Right atrium auricular region (tissue), 2 donors: ENCODE measurements around the gene PLPP4. TPM values are rescaled to one million over a fixed set of nuclear protein-coding genes. Genes with fewer than 3 reads are reported as not detected.

Experiments
- DNase-seq: peaks from one replicate; pipeline ENCODE4 v3.0.0-alpha.2; 2019; ENCODE audit warnings: low spot score
- H3K27ac ChIP-seq, 2 donors: fragments of 200-600 bp; sonication (generic); 1 replicate in 1 of 2; 2 replicates in 1 of 2; pipeline ENCODE4 v1.5.1; 2016 to 2019
- H3K27me3 ChIP-seq, 2 donors: fragments of 200-600 bp; sonication (generic); one replicate each; pipeline versions ENCODE4 v1.5.1 to v1.6.0; 2017 to 2019
- H3K36me3 ChIP-seq: fragments of 200-600 bp; sonication (generic); one replicate; pipeline ENCODE4 v1.5.1; 2016
- H3K4me1 ChIP-seq, 2 donors: fragments of 200-600 bp; sonication (generic); one replicate each; pipeline versions ENCODE4 v1.5.1 to v1.6.0; 2017 to 2019
- H3K4me3 ChIP-seq, 2 donors: fragments of 200-600 bp; sonication (generic); 1 replicate in 1 of 2; 2 replicates in 1 of 2; pipeline ENCODE4 v1.5.1; 2017 to 2019; ENCODE audit warnings: mild to moderate bottlenecking in 1 of 2, moderate library complexity in 1 of 2
- H3K9me3 ChIP-seq, 2 donors: fragments of 200-600 bp; sonication (generic); one replicate each; pipeline ENCODE4 v1.5.1; 2019
- total RNA-seq, 2 donors: library from RNA; depleted of rRNA; stranded (reverse); fragments of >200 nt; gene quantifications; one replicate each; pipeline ENCODE4 v1.1.0, GENCODE V29; 2016
- TF ChIP-seq, protein P1 (sequence below), 2 donors: fragments of 200-600 bp; sonication (generic); IDR thresholded peaks; one replicate each; pipeline ENCODE4 v1.5.1; 2019; ENCODE audit warnings: antibody characterized with exemption in 2 of 2

PLPP4 gene
- total RNA-seq, 2 donors from 2014 or later = not detected

DNA sequence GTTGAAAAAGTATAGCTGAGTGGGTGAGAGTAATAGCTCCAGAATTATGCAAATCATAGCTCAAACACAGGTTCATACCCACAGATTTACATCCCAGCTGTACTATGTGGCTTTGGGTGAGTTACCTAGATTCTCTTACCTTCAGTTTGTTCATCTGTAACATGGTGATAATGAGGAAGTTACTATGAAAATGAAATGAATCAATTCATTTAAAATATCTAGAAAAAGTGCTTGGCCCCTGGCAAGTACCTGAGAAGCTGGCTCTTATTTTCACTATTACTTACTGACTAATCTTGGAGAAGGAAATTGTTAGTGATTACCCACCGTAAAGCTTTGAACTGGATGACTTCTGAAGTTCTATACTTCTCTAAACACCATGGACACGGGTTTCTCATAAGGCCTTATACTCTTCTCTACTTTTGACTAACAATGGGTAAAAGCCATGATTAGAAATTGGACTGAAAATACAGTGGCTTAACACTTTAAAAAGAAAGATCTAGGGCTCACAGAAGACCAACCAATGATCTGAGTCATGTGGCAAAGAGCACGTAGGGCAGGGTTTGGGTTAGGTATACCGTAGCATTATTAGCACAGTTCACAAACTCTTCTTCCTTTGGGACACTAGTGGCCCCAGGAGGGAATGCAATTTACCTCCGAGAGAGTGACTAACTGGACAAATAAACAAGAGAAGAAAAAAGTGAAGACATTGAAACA lies 149.2 kb downstream of the PLPP4 start:
- no peak overlapping the region for H3K27ac ChIP-seq
- no peaks in the 10 kb centered on the region for H3K9me3 ChIP-seq
- H3K4me1 ChIP-seq = no peaks in the 10 kb centered on the region
- H3K27me3 ChIP-seq = no peaks in the 10 kb centered on the region
- no peak for DNase-seq
- TF ChIP-seq, protein P1, sequence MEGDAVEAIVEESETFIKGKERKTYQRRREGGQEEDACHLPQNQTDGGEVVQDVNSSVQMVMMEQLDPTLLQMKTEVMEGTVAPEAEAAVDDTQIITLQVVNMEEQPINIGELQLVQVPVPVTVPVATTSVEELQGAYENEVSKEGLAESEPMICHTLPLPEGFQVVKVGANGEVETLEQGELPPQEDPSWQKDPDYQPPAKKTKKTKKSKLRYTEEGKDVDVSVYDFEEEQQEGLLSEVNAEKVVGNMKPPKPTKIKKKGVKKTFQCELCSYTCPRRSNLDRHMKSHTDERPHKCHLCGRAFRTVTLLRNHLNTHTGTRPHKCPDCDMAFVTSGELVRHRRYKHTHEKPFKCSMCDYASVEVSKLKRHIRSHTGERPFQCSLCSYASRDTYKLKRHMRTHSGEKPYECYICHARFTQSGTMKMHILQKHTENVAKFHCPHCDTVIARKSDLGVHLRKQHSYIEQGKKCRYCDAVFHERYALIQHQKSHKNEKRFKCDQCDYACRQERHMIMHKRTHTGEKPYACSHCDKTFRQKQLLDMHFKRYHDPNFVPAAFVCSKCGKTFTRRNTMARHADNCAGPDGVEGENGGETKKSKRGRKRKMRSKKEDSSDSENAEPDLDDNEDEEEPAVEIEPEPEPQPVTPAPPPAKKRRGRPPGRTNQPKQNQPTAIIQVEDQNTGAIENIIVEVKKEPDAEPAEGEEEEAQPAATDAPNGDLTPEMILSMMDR (IDR thresholded peaks at IDR 0.05) = no peak
- no peak overlapping the region for H3K4me3 ChIP-seq
- H3K36me3 ChIP-seq = no peaks in the 10 kb centered on the region

DNA sequence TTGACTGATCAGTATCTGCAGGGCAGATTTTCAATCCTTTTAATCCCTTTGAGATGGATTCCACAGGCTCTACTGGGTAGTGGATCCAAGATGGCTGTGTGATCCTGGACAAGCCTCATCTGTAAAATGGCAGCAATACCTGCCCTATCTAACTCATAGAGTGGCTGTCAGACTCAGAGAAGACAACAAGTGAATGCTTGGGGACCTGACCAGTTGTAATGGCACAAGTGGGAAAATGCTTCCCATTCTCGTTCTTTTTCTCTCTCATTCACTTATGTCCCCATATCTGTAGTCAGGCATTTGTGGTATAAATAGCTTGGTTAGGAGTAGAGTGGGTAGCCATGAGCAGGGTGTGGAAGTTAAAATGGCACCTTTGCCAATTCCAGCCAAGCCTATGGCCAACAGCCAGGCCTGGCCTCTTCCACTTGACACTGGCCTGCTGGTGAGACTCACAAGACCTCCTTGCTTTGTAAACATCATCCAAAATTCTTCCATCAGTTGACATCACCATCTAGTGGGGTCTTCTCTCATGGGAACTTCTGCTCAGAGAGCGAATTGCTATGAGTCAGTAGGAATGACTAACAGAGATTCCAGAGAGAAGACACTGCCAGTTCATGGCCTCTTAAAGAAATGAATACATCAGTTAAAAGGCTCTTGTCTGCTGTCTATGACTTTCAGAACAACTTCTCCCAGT lies 150.1 kb downstream of the PLPP4 start:
- Histone ChIP-seq H3K36me3 (no peaks in the 10 kb centered on the region), H3K27ac (no peak overlapping the region), H3K9me3 (no peaks in the 10 kb centered on the region), H3K4me3 (no peak overlapping the region), H3K4me1 (no peaks in the 10 kb centered on the region), H3K27me3 (no peaks in the 10 kb centered on the region)
- no peak for DNase-seq
- TF ChIP-seq, protein P1 (IDR thresholded peaks at IDR 0.05) = no peak

DNA sequence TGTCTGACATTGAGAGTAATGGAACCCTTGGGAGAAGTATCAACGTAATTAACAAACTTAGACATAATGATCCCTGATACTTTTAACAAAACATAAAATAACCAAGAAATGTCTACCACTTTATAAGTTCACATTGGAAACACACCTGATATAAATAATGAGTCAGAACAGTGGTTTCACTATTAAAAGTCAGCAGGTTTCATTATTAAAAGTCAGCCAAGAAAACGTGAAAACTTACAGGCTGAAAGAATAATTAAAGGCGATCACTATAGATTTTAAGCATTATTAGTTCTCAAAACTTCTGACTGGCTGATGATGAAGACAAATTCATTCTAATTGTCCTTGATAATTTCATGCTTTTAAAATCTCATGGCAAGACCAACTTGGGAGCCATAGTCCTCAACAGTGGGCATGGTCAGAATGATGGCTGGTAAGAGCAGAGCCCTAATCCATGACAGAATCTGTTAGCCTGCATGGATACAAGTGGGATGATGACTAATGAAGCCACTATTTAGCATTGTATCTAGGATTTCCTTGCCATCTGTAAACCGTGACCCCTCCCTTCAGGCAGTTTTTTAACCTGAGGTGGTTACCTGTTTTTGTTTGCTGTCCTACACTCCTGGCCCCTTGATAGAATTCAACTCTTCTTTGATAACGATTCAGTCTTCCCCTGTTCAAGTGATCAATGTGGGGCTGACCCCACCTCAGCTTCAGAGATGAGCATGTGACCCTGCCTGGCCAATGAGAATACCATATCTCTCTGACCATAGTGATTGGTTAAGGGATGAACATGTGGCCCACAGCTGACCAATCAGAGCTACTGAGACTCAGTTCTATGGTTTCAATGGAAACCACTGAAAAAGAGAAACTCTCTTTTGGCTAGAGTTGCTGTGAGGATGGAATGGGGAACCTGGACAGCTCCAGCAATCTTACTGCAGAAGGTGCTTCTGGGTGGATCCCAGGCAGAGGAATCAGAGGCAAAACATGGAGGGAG lies 151.0 kb downstream of the PLPP4 start:
- H3K9me3 ChIP-seq = no peaks in the 10 kb centered on the region
- TF ChIP-seq, protein P1 (IDR thresholded peaks at IDR 0.05) = no peak
- no peak overlapping the region for H3K4me3 ChIP-seq
- no peaks in the 10 kb centered on the region for H3K27me3 ChIP-seq
- H3K27ac ChIP-seq = no peak overlapping the region
- H3K4me1 ChIP-seq = no peaks in the 10 kb centered on the region
- DNase-seq = no peak
- H3K36me3 ChIP-seq = no peaks in the 10 kb centered on the region

DNA sequence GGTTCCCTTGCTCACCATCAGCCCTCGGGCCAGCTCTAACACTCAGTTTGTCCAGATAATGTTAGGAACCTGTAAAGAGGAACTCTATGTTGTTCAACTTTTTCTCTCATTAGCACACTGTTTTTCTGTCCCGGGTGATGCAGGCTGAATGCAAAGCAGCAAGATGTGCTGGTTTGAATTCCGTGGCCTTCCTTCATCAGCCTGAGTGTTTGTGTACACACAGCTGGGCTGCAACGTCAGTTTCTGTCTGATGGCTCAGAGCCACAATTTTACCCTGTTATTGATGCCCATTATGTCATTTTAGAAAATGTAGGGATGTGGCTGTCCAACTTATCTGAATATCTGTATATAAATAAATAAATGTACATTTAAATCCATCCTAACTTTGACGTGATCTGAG lies 152.0 kb downstream of the PLPP4 start:
- H3K36me3 ChIP-seq = no peaks in the 10 kb centered on the region
- H3K4me3 ChIP-seq = no peak overlapping the region
- H3K27ac ChIP-seq = no peak overlapping the region
- no peaks in the 10 kb centered on the region for H3K4me1 ChIP-seq
- TF ChIP-seq, protein P1 (IDR thresholded peaks at IDR 0.05) = no peak
- no peaks in the 10 kb centered on the region for H3K9me3 ChIP-seq
- no peaks in the 10 kb centered on the region for H3K27me3 ChIP-seq
- no peak for DNase-seq

DNA sequence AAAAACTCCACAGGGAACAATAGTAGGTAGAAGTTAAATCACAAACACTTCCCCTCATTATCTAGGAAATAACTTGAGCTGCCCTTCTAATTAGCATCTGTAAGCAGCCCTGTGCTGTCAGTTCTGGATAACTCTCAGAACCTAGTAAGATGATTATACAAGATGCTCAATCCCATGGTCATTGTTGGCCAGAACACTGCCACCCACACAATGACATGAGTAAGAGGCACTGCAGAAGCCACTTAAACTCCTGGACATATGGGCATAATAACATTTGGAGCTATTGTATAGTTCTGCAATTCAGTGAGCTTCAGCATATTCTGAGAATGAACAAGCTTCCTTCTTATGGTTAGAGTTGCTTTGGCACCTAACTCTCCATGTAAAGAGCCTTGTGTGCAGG lies 153.8 kb downstream of the PLPP4 start:
- Histone ChIP-seq H3K9me3 (peaks cover 0 to 12% of the 10 kb centered on the region in 2 donors), H3K36me3 (no peaks in the 10 kb centered on the region), H3K27ac (no peak overlapping the region), H3K4me3 (no peak overlapping the region), H3K27me3 (no peaks in the 10 kb centered on the region), H3K4me1 (no peaks in the 10 kb centered on the region)
- DNase-seq = no peak
- TF ChIP-seq, protein P1 (IDR thresholded peaks at IDR 0.05) = no peak
